CD4-positive, alpha-beta T cell treated with Interferon alpha-2 for 1 hour (primary cell): Measurements from ENCODE around the gene ACRBP.
"Not testable (repeated sequence)": the region's sequence is repeated elsewhere in the genome, so short reads cannot be mapped to it uniquely, and the experiment has no call there.

Experiments used
- DNase-seq, 2 donors: peaks; one replicate each; pipeline ENCODE4 v3.0.0-alpha.2; 2020 to 2022

Gene ACRBP

GRCh38 chr12:6614513-6615172, 32.6 kb downstream of the ACRBP start:
- DNase-seq, result no peak

GRCh38 chr12:6613776-6614512, 33.3 kb downstream of the ACRBP start:
- DNase-seq, result peak; percentile 80 to 84

GRCh38 chr12:6613015-6613775, 34.0 kb downstream of the ACRBP start:
- peak; percentile 51 to 70 for DNase-seq

GRCh38 chr12:6612652-6613014, 34.6 kb downstream of the ACRBP start:
- no peak for DNase-seq

GRCh38 chr12:6612247-6612646, 35.0 kb downstream of the ACRBP start:
- peak in 1 of 2 donors; percentile 48 for DNase-seq

GRCh38 chr12:6608592-6609281, 38.5 kb downstream of the ACRBP start:
- peak in 1 of 2 donors; percentile 41 for DNase-seq

GRCh38 chr12:6607751-6608591, 39.3 kb downstream of the ACRBP start:
- peak; percentile 68 to 83 for DNase-seq

- DNase-seq, result peak; percentile 75 to 76
These were observed 40.7 kb downstream of the ACRBP start for GRCh38 chr12:6606331-6607131.

GRCh38 chr12:6605421-6606330, 41.6 kb downstream of the ACRBP start:
- DNase-seq, result peak; percentile 32 to 69

GRCh38 chr12:6604259-6605029, 42.8 kb downstream of the ACRBP start:
- no peak for DNase-seq

GRCh38 chr12:6603095-6603567, 44.1 kb downstream of the ACRBP start:
- peak; percentile 41 to 64 for DNase-seq

GRCh38 chr12:6602526-6602925, 44.7 kb downstream of the ACRBP start:
- no peak for DNase-seq

GRCh38 chr12:6595673-6596072, 51.6 kb downstream of the ACRBP start:
- not testable (repeated sequence) for DNase-seq

- no peak for DNase-seq
These were observed 55.1 kb downstream of the ACRBP start for GRCh38 chr12:6592087-6592486.
